ENCODE results near the gene GBX2. TPM values are rescaled to one million over a fixed set of nuclear protein-coding genes. Genes with fewer than 3 reads are reported as not detected.

GBX2 gene
- total RNA-seq, 1 experiment from 2014 or later: 5.9 TPM

DNA sequence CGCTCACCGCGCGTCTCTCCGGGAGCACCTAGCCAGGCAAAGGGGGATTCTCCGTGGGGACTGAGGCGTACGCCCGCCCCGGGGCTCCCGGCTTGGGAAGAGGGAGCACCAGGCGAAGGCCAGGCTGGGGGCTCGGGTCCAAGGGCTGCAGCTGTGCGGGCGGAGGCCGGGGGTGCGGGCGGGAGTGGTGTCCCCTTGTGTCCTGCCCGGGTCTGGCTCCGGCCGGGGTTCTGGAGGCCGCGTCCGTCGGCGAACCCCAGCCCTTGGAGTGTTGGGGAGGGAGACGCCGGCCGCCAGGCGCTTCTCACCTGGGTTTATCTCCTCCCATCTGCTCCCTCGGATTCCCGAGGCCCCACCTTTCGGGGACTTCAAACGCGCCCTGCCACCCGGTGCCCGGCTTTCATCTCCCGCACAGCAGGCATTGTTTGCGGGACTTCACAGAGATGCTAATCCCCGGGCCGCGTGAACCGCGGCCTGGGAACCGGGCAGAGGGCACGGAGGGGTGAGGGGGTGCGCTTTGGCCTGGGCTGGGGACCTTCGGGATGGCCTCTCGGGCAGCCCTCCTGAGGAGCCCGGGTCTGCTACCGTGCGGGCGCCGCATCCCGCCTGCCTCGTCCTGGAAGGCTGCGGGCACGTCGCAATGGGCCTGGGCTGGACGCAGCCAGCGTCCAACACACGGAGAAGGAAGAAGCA, 5.0 kb upstream of the GBX2 start:
- no peak for DNase-seq (ENCODE audit: low read depth, low spot score)

More for the DNA sequence above, 5.0 kb upstream of the GBX2 start:
- ATAC-seq: no peak
- Histone ChIP-seq H3K4me2 (ENCODE audit: low read length) (no peak overlapping the region), H3K9ac (ENCODE audit: low read length) (no peak overlapping the region), H3K9me3 (ENCODE audit: control insufficient read depth in 1 of 2, insufficient read depth in 1 of 2, low read depth in 1 of 2, low read length in 2 of 2) (no peaks in the 10 kb centered on the region), H3K27ac (ENCODE audit: low read depth, low read length) (no peak overlapping the region), H3K9me2 (ENCODE audit: insufficient read depth) (no peaks in the 10 kb centered on the region), H3K4me1 (ENCODE audit: control insufficient read depth in 1 of 2, insufficient read depth in 2 of 2, low read length in 2 of 2) (peaks cover 15 to 56% of the 10 kb centered on the region in 2 experiments), H2AFZ (ENCODE audit: low read depth, low read length, poor library complexity, severe bottlenecking) (no peak overlapping the region), H3K4me3 (replicated peaks in 1 of 2; ENCODE audit: low read depth in 1 of 2, low read length in 2 of 2) (no peak overlapping the region), H3K79me2 (ENCODE audit: insufficient read depth, low read length) (peaks cover 45% of the 10 kb centered on the region), H3K36me3 (ENCODE audit: control insufficient read depth in 1 of 2, insufficient read depth in 2 of 2, low read length in 2 of 2) (peaks cover 0 to 21% of the 10 kb centered on the region in 2 experiments; a peak in 1 of 4 replicates), H3K27me3 (ENCODE audit: insufficient read depth, low read length) (no peaks in the 10 kb centered on the region), H4K20me1 (ENCODE audit: insufficient read depth) (no peaks in the 10 kb centered on the region; the same call in 1 of the 2 replicates)
- TF ChIP-seq CEBPB (IDR thresholded peaks at IDR 0.05; ENCODE audit: low read depth): no peak
- TF ChIP-seq, protein P1, sequence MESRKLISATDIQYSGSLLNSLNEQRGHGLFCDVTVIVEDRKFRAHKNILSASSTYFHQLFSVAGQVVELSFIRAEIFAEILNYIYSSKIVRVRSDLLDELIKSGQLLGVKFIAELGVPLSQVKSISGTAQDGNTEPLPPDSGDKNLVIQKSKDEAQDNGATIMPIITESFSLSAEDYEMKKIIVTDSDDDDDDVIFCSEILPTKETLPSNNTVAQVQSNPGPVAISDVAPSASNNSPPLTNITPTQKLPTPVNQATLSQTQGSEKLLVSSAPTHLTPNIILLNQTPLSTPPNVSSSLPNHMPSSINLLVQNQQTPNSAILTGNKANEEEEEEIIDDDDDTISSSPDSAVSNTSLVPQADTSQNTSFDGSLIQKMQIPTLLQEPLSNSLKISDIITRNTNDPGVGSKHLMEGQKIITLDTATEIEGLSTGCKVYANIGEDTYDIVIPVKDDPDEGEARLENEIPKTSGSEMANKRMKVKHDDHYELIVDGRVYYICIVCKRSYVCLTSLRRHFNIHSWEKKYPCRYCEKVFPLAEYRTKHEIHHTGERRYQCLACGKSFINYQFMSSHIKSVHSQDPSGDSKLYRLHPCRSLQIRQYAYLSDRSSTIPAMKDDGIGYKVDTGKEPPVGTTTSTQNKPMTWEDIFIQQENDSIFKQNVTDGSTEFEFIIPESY (IDR thresholded peaks at IDR 0.05; ENCODE audit: extremely low read depth, insufficient replicate concordance, low read length): no peak
- TF ChIP-seq POLR2AphosphoS5 (IDR thresholded peaks at IDR 0.05; ENCODE audit: low read depth, low read length): no peak
- no peak for TF ChIP-seq YY1 (IDR thresholded peaks at IDR 0.05; ENCODE audit: extremely low read depth, insufficient replicate concordance, low read depth, low read length)
- TF ChIP-seq EZH2 (IDR thresholded peaks at IDR 0.05): no peak
- TF ChIP-seq, protein P2, sequence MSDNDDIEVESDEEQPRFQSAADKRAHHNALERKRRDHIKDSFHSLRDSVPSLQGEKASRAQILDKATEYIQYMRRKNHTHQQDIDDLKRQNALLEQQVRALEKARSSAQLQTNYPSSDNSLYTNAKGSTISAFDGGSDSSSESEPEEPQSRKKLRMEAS (IDR thresholded peaks at IDR 0.05): no peak
- TF ChIP-seq, protein P3, sequence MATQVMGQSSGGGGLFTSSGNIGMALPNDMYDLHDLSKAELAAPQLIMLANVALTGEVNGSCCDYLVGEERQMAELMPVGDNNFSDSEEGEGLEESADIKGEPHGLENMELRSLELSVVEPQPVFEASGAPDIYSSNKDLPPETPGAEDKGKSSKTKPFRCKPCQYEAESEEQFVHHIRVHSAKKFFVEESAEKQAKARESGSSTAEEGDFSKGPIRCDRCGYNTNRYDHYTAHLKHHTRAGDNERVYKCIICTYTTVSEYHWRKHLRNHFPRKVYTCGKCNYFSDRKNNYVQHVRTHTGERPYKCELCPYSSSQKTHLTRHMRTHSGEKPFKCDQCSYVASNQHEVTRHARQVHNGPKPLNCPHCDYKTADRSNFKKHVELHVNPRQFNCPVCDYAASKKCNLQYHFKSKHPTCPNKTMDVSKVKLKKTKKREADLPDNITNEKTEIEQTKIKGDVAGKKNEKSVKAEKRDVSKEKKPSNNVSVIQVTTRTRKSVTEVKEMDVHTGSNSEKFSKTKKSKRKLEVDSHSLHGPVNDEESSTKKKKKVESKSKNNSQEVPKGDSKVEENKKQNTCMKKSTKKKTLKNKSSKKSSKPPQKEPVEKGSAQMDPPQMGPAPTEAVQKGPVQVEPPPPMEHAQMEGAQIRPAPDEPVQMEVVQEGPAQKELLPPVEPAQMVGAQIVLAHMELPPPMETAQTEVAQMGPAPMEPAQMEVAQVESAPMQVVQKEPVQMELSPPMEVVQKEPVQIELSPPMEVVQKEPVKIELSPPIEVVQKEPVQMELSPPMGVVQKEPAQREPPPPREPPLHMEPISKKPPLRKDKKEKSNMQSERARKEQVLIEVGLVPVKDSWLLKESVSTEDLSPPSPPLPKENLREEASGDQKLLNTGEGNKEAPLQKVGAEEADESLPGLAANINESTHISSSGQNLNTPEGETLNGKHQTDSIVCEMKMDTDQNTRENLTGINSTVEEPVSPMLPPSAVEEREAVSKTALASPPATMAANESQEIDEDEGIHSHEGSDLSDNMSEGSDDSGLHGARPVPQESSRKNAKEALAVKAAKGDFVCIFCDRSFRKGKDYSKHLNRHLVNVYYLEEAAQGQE (IDR thresholded peaks at IDR 0.05; ENCODE audit: low read depth): no peak
- TF ChIP-seq ZFX (IDR thresholded peaks at IDR 0.05): no peak
- TF ChIP-seq, protein P4, sequence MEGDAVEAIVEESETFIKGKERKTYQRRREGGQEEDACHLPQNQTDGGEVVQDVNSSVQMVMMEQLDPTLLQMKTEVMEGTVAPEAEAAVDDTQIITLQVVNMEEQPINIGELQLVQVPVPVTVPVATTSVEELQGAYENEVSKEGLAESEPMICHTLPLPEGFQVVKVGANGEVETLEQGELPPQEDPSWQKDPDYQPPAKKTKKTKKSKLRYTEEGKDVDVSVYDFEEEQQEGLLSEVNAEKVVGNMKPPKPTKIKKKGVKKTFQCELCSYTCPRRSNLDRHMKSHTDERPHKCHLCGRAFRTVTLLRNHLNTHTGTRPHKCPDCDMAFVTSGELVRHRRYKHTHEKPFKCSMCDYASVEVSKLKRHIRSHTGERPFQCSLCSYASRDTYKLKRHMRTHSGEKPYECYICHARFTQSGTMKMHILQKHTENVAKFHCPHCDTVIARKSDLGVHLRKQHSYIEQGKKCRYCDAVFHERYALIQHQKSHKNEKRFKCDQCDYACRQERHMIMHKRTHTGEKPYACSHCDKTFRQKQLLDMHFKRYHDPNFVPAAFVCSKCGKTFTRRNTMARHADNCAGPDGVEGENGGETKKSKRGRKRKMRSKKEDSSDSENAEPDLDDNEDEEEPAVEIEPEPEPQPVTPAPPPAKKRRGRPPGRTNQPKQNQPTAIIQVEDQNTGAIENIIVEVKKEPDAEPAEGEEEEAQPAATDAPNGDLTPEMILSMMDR (IDR thresholded peaks at IDR 0.05 in 2 of 3, conservative IDR thresholded peaks at IDR 0.05 in 1 of 3; ENCODE audit: borderline replicate concordance in 1 of 3, insufficient read depth in 1 of 3, low read depth in 2 of 3, low read length in 2 of 3): no peak
- RAD21 ChIA-PET (ENCODE audit: low non-redundant PET in 1 of 2, low total read pairs in 2 of 2, uncharacterized antibody in 2 of 2, unreplicated experiment in 2 of 2): no interaction called here
- intact Hi-C loops (cut with micrococcal nuclease): no loop called here
- BruUV-seq (replicated peaks): no TSS peak
- CTCF ChIA-PET: no interaction called here
- POLR2A ChIA-PET: no interaction called here
